Nephron (organoid): ENCODE data around the gene MANBA.
"Not testable (repeated sequence)": the region's sequence is repeated elsewhere in the genome, so short reads cannot be mapped to it uniquely, and the experiment has no call there.

Source experiments
- H3K27ac Mint-ChIP-seq, 3 experiments: 2 replicates each; pipeline ENCODE4 v1.8.0; 2020; ENCODE audit warnings: mixed read lengths in 3 of 3, mild to moderate bottlenecking in 2 of 3, moderate library complexity in 1 of 3
- H3K27me3 Mint-ChIP-seq: 2 replicates; pipeline ENCODE4 v1.8.0; 2021; ENCODE audit warnings: low read depth, mild to moderate bottlenecking, moderate library complexity, mixed read lengths
- H3K36me3 Mint-ChIP-seq: 2 replicates; pipeline ENCODE4 v1.8.0; 2020; ENCODE audit warnings: low read depth, mixed read lengths
- H3K4me1 Mint-ChIP-seq: 2 replicates; pipeline ENCODE4 v1.8.0; 2020; ENCODE audit warnings: mixed read lengths
- H3K4me3 Mint-ChIP-seq, 3 experiments: 2 replicates each; pipeline ENCODE4 v1.8.0; 2020; ENCODE audit warnings: mild to moderate bottlenecking in 3 of 3, mixed read lengths in 3 of 3, moderate library complexity in 2 of 3
- H3K9me3 Mint-ChIP-seq: 2 replicates; pipeline ENCODE4 v1.8.0; 2020; ENCODE audit warnings: mixed read lengths
- CTCF ChIP-seq, 3 experiments: fragments of 200-600 bp; sonication (generic); IDR thresholded peaks; one replicate each; pipeline ENCODE4 v1.5.0; 2021; ENCODE audit warnings: antibody characterized with exemption in 3 of 3; ENCODE audit not compliant: unreplicated experiment in 3 of 3

MANBA gene

DNA sequence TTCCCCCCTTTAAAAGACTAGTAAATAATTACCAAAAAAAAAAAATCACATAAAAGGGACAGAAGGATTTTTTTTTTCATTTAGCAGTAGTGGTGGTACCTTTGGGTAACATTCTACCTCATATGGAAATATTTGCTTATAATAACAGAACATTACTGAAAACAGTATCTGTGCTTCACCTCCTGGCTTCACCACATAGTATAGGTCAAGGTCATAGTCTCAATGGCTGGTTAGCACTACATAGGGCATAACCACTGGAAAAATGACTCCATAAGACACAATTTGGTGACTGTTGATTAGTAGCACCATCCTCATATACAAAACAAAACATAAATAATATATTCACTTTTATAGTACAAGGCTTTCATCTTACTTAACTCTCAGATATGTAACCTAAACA lies 34.7 kb downstream of the MANBA start:
- H3K9me3 Mint-ChIP-seq, result peaks cover 4% of the 10 kb centered on the region
- peaks cover 14% of the 10 kb centered on the region for H3K36me3 Mint-ChIP-seq
- H3K27ac Mint-ChIP-seq, result no peak overlapping the region
- TF ChIP-seq CTCF (IDR thresholded peaks at IDR 0.05; ENCODE audit: unreplicated experiment in 3 of 3), result no peak
- no peaks in the 10 kb centered on the region for H3K27me3 Mint-ChIP-seq
- H3K4me1 Mint-ChIP-seq, result no peaks in the 10 kb centered on the region
- H3K4me3 Mint-ChIP-seq, result no peak overlapping the region

DNA sequence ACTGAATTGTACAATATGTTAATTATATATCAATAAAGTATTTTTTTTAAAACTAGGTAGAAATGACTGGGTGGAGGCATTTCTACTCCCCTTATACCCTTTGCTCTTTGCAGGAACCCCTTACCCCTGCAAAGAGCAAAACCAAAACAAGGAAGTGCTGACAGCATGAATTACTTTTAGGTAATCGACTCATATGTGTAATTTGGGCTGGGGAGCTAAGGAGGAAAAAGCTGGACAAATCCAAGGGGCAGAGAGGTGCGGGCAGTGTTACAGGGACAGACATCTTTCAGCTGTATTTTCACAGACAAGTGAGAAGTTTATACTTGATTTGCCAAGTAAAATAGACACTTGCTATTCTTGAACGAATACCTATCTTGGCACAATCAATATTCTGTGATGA lies 35.5 kb downstream of the MANBA start:
- Mint-ChIP-seq H3K4me3 (no peak overlapping the region), H3K27ac (no peak overlapping the region)
- TF ChIP-seq CTCF (IDR thresholded peaks at IDR 0.05; ENCODE audit: unreplicated experiment in 3 of 3), result no peak

DNA sequence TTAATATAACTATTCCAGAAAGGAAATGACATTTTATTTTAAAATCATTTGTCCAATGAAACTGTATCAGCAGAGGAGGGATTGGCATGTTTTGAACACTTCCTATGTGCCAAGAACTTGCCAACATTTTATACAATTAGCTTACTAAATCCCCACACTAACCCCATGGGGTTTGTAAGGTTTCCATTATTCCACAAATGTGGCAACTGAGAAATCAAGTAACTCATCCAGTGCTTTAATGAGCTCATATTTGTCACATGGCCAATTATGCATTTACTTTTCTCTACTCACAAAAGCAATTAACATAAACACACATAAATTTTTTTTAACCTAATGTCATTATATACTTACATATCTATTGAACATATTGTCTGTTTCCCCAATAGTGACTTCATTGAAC lies 37.3 kb downstream of the MANBA start:
- Mint-ChIP-seq H3K27ac (no peak overlapping the region), H3K4me1 (no peaks in the 10 kb centered on the region), H3K36me3 (peaks cover 17% of the 10 kb centered on the region), H3K27me3 (no peaks in the 10 kb centered on the region), H3K9me3 (peaks cover 3% of the 10 kb centered on the region), H3K4me3 (no peak overlapping the region)
- no peak for TF ChIP-seq CTCF (IDR thresholded peaks at IDR 0.05; ENCODE audit: unreplicated experiment in 3 of 3)

More for the DNA sequence above, 35.5 kb downstream of the MANBA start:
- H3K36me3 Mint-ChIP-seq, result peaks cover 11% of the 10 kb centered on the region
- no peaks in the 10 kb centered on the region for H3K27me3 Mint-ChIP-seq
- H3K9me3 Mint-ChIP-seq, result no peaks in the 10 kb centered on the region
- no peaks in the 10 kb centered on the region for H3K4me1 Mint-ChIP-seq

DNA sequence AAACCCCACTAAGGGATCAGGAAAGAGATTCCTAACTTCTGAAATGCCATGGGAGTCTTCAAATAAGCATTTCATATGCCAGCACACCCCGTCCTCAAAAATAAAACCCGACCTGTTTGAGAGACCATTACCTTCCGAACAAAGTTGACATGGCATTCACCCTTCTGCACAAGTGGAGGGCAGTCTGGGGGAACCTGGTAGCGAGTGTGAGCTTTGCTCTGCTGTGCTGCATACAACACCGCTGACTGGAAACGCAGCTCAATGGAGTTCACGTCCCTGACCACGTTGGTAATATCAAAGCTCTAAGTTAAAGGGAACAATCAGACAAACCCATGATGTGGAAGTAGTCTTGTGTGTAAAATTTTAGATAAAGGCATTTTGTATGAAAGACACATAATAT lies 38.0 kb downstream of the MANBA start:
- no peaks in the 10 kb centered on the region for H3K4me1 Mint-ChIP-seq
- H3K9me3 Mint-ChIP-seq, result peaks cover 9% of the 10 kb centered on the region
- no peak overlapping the region for H3K27ac Mint-ChIP-seq
- H3K27me3 Mint-ChIP-seq, result no peaks in the 10 kb centered on the region
- peaks cover 25% of the 10 kb centered on the region for H3K36me3 Mint-ChIP-seq
- no peak for TF ChIP-seq CTCF (IDR thresholded peaks at IDR 0.05; ENCODE audit: unreplicated experiment in 3 of 3)
- H3K4me3 Mint-ChIP-seq, result no peak overlapping the region

GRCh38 chr4:102718833-102719575 lies 41.8 kb downstream of the MANBA start:
- H3K27me3 Mint-ChIP-seq, H3K9me3 Mint-ChIP-seq, H3K27ac Mint-ChIP-seq, H3K4me3 Mint-ChIP-seq, H3K4me1 Mint-ChIP-seq: not testable (repeated sequence)
- peaks cover 32% of the 10 kb centered on the region for H3K36me3 Mint-ChIP-seq

DNA sequence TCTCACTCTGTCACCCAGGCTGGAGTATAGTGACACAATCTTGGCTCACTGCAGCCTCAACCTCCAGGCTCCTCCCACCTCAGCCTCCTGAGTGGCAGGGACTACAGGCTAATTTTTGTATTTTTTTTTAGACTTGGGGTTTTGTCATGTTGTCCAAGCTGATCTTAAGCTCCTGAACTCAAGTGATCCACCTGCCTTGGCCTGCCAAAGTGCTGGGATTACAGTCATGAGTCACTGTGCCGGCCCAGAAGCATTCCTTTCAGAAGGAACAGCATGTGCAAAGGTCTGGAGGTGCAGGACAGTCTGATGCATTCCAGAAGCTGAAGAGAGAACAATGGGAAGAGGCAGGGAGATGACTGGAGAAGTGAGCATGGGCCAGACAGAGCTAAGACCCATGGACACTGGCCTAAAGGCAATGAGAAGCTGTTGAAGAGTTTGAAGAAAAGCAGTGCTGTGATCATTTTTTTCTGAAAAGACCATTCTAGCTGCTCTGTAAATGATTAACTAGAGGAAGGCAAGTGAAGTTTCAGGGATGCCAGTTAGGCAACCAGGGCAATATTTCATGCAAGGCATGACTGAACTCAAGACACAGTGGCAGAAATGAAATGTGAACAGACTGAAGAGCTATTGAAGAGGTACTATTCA lies 43.2 kb downstream of the MANBA start:
- H3K27ac Mint-ChIP-seq, result peak overlapping the region in 1 of 3 experiments; percentile 17
- H3K27me3 Mint-ChIP-seq, result no peaks in the 10 kb centered on the region
- no peaks in the 10 kb centered on the region for H3K4me1 Mint-ChIP-seq
- H3K4me3 Mint-ChIP-seq, result no peak overlapping the region
- TF ChIP-seq CTCF (IDR thresholded peaks at IDR 0.05; ENCODE audit: unreplicated experiment in 3 of 3), result no peak
- H3K9me3 Mint-ChIP-seq, result peaks cover 9% of the 10 kb centered on the region
- peaks cover 29% of the 10 kb centered on the region for H3K36me3 Mint-ChIP-seq
